Endothelial cell of umbilical vein (primary cell): ENCODE measurements around the gene PAPPA2. TPM values are rescaled to one million over a fixed set of nuclear protein-coding genes. Genes with fewer than 3 reads are reported as not detected.

ENCODE experiments used
- BruUV-seq: library from RNA; stranded (reverse); fragments of 400-500 nt; replicated peaks from 2 replicates; lab custom pipeline; 2021; lab: Mats Ljungman, UMichigan
- CTCF ChIA-PET: fragments of 300-600, 350-600 bp; sonication (Branson Sonifier 250); formaldehyde crosslinking; loops from one replicate; lab custom pipeline; 2021; ENCODE audit warnings: antibody characterized with exemption, inconsistent platforms; lab: Charles Lee
- POLR2A ChIA-PET: fragments of 300-600, 350-600 bp; sonication (Branson Sonifier 250); formaldehyde crosslinking; loops from one replicate; lab custom pipeline; 2021; ENCODE audit warnings: antibody characterized with exemption, inconsistent platforms; lab: Charles Lee
- DNase-seq: peaks from one replicate; pipeline ENCODE4 v3.0.0-alpha.2; 2011; ENCODE audit warnings: low read depth, low spot score
- FAIRE-seq: peaks from 2 replicates; lab custom pipeline; 2011; peaks lifted over from hg19 to GRCh38; lab: Jason Lieb, UNC
- H2AFZ ChIP-seq: 2 replicates; pipeline ENCODE4 v1.6.0; 2012; ENCODE audit warnings: low read depth, low read length, control low read depth, inconsistent platforms
- H3K27ac ChIP-seq: 2 replicates; pipeline ENCODE4 v1.5.1; 2011; ENCODE audit warnings: low read depth, mild to moderate bottlenecking, control low read depth, low read length, moderate library complexity; ENCODE audit not compliant: insufficient read depth
- H3K27me3 ChIP-seq, 2 experiments: 2 replicates each; pipeline versions ENCODE4 v1.6.0 to v1.6.1; 2011; ENCODE audit warnings: low read length in 2 of 2, mixed read lengths in 1 of 2; ENCODE audit not compliant: control insufficient read depth in 2 of 2, insufficient read depth in 2 of 2
- H3K36me3 ChIP-seq, 2 experiments: 2 replicates in 1 of 2; 3 replicates in 1 of 2; pipeline ENCODE4 v1.5.1; 2011; ENCODE audit warnings: low read length in 2 of 2, mild to moderate bottlenecking in 1 of 2, moderate library complexity in 1 of 2; ENCODE audit not compliant: control insufficient read depth in 2 of 2, insufficient read depth in 2 of 2; ENCODE audit errors: extremely low read depth in 1 of 2
- H3K4me1 ChIP-seq: 3 replicates; pipeline ENCODE4 v1.5.1; 2011; ENCODE audit warnings: mild to moderate bottlenecking, low read length; ENCODE audit not compliant: control insufficient read depth, insufficient read depth; ENCODE audit errors: extremely low read depth
- H3K4me2 ChIP-seq: 2 replicates; pipeline ENCODE4 v1.6.1; 2011; ENCODE audit warnings: low read length, control low read depth, mixed read lengths; ENCODE audit not compliant: insufficient read depth
- H3K4me3 ChIP-seq, 3 experiments: fragments of 200-600 bp in 1 of 3; sonication (generic), shearing (Covaris generic) in 1 of 3; replicated peaks in 1 of 3; 2 replicates each; pipeline ENCODE4 v1.5.1; 2011 to 2016; ENCODE audit warnings: control low read depth in 3 of 3, low read length in 3 of 3, mild to moderate bottlenecking in 2 of 3, inconsistent platforms in 1 of 3, low read depth in 1 of 3, moderate library complexity in 1 of 3; ENCODE audit not compliant: insufficient read depth in 1 of 3
- H3K79me2 ChIP-seq: 2 replicates; pipeline ENCODE4 v1.6.0; 2012; ENCODE audit warnings: low read length, inconsistent platforms; ENCODE audit not compliant: control insufficient read depth, insufficient read depth
- H3K9ac ChIP-seq: replicated peaks from 2 replicates; pipeline ENCODE3; 2011; ENCODE audit warnings: low read length, control low read depth; ENCODE audit not compliant: insufficient read depth; ENCODE audit errors: extremely low read depth
- H3K9me1 ChIP-seq: replicated peaks from 3 replicates; pipeline ENCODE4 v1.6.0; 2011; ENCODE audit warnings: mild to moderate bottlenecking, low read length; ENCODE audit not compliant: control insufficient read depth, insufficient read depth; ENCODE audit errors: extremely low read depth
- H3K9me3 ChIP-seq: replicated peaks from 2 replicates; pipeline ENCODE4 v1.5.1; 2012; ENCODE audit warnings: low read length, inconsistent platforms; ENCODE audit not compliant: control insufficient read depth, insufficient read depth
- H4K20me1 ChIP-seq: replicated peaks from 2 replicates; pipeline ENCODE3; 2011; ENCODE audit warnings: mild to moderate bottlenecking, low read length; ENCODE audit not compliant: control insufficient read depth, insufficient read depth; ENCODE audit errors: extremely low read depth
- CTCF ChIP-seq, 2 donors: IDR thresholded peaks; 1 replicate in 1 of 2; 2 replicates in 1 of 2; pipeline ENCODE4 v1.5.1; 2011; ENCODE audit warnings: low read length in 2 of 2, mild to moderate bottlenecking in 2 of 2, moderate library complexity in 2 of 2, control low read depth in 1 of 2, inconsistent platforms in 1 of 2, low read depth in 1 of 2; ENCODE audit not compliant: insufficient read depth in 1 of 2; ENCODE audit errors: extremely low read depth in 1 of 2
- EZH2 ChIP-seq: IDR thresholded peaks from 2 replicates; pipeline ENCODE4 v1.6.1; 2012; ENCODE audit warnings: borderline replicate concordance, low read depth, mild to moderate bottlenecking, moderate library complexity, low read length, inconsistent platforms; ENCODE audit not compliant: severe bottlenecking
- FOS ChIP-seq: IDR thresholded peaks from 2 replicates; pipeline ENCODE4 v1.6.1; 2011; ENCODE audit warnings: mild to moderate bottlenecking, low read length, moderate library complexity, borderline replicate concordance; ENCODE audit not compliant: insufficient read depth
- GATA2 ChIP-seq: IDR thresholded peaks from 2 replicates; pipeline ENCODE4 v1.7.0; 2011; ENCODE audit warnings: low read depth, mild to moderate bottlenecking, moderate library complexity, mixed read lengths, low read length; ENCODE audit not compliant: insufficient read length, insufficient read depth
- JUN ChIP-seq: IDR thresholded peaks from 2 replicates; pipeline ENCODE4 v1.6.1; 2011; ENCODE audit warnings: borderline replicate concordance, low read depth; ENCODE audit not compliant: insufficient read length, insufficient read depth
- MAX ChIP-seq: IDR thresholded peaks from 2 replicates; pipeline ENCODE4 v1.6.1; 2011; ENCODE audit not compliant: insufficient read depth, insufficient read length
- MYC ChIP-seq: IDR thresholded peaks from one replicate; pipeline ENCODE4 v1.6.1; 2011; ENCODE audit warnings: mild to moderate bottlenecking, low read depth, low read length
- POLR2A ChIP-seq: IDR thresholded peaks from 2 replicates; pipeline ENCODE4 v1.6.1; 2012; ENCODE audit warnings: low read depth, mild to moderate bottlenecking, control low read depth, low read length
- POLR2AphosphoS5 ChIP-seq: IDR thresholded peaks from 2 replicates; pipeline ENCODE4 v1.6.1; 2012; ENCODE audit warnings: low read depth, mild to moderate bottlenecking, control low read depth, low read length, moderate library complexity; ENCODE audit not compliant: insufficient read depth
- dilution Hi-C: fragments of 300-500 bp; cut with MboI; formaldehyde crosslinking; loops from one replicate; pipeline ENCODE4 v1.15.0; 2019; ENCODE audit warnings: low sequenced_read_pairs; ENCODE audit not compliant: extremely low pct_ligation_motif_present
- intact Hi-C: fragments of 100-400 bp; cut with micrococcal nuclease; formaldehyde crosslinking; loops from one replicate; pipeline ENCODE4 v1.10.0; 2022
- polyA plus RNA-seq, 4 experiments: library from polyadenylated mRNA; depleted of rRNA in 3 of 4; stranded (reverse) in 3 of 4; unstranded in 1 of 4; fragments of >200 nt; gene quantifications; 2 replicates each; pipeline versions ENCODE4 v1.2.1 to v1.2.3, GENCODE V29; 2011 to 2012; ENCODE audit warnings: missing spikeins in 1 of 4
- total RNA-seq: library from RNA; stranded (reverse); gene quantifications from 2 replicates; pipeline ENCODE4 v1.2.3, GENCODE V29; 2021

The PAPPA2 gene
- total and polyA plus RNA-seq, 2 donors (not counting 3 experiments of a cell fraction or from before 2014, with no cell fraction given), result not detected

- Histone ChIP-seq H4K20me1 (no peaks in the 10 kb centered on the region), H2AFZ (no peak overlapping the region), H3K27ac (no peak overlapping the region), H3K79me2 (no peaks in the 10 kb centered on the region), H3K9me3 (no peaks in the 10 kb centered on the region), H3K4me1 (no peaks in the 10 kb centered on the region), H3K27me3 (no peaks in the 10 kb centered on the region), H3K36me3 (no peaks in the 10 kb centered on the region), H3K4me3 (no peak overlapping the region), H3K9me1 (no peaks in the 10 kb centered on the region), H3K9ac (no peak overlapping the region), H3K4me2 (no peak overlapping the region)
- intact Hi-C loops, result no loop called here
- dilution Hi-C loops, result no loop called here
- TF ChIP-seq POLR2AphosphoS5 (no peak), GATA2 (no peak), POLR2A (no peak), MYC (no peak), CTCF (IDR thresholded peaks at IDR 0.05; ENCODE audit: extremely low read depth in 1 of 2, insufficient read depth in 1 of 2, low read depth in 1 of 2, low read length in 2 of 2) (no peak), FOS (no peak), EZH2 (no peak), JUN (no peak), MAX (no peak)
- no peak for DNase-seq
- ChIA-PET CTCF (no interaction called here), POLR2A (no interaction called here)
- no TSS peak for BruUV-seq
- FAIRE-seq, result no peak
These were observed 90.0 kb downstream of the PAPPA2 start for GRCh38 chr1:176552999-176553398.
